GM18867 (cell line): Measurements from ENCODE around the gene NSUN3.
"Not testable (repeated sequence)": the region's sequence is repeated elsewhere in the genome, so short reads cannot be mapped to it uniquely, and the experiment has no call there.

Experiments used
- ATAC-seq: cut with Tn5 transposase; IDR thresholded peaks from one replicate; pipeline ENCODE4 v1.9.1; 2021; ENCODE audit warnings: mild to moderate bottlenecking, moderate library complexity; ENCODE audit not compliant: unreplicated experiment

Gene NSUN3

DNA sequence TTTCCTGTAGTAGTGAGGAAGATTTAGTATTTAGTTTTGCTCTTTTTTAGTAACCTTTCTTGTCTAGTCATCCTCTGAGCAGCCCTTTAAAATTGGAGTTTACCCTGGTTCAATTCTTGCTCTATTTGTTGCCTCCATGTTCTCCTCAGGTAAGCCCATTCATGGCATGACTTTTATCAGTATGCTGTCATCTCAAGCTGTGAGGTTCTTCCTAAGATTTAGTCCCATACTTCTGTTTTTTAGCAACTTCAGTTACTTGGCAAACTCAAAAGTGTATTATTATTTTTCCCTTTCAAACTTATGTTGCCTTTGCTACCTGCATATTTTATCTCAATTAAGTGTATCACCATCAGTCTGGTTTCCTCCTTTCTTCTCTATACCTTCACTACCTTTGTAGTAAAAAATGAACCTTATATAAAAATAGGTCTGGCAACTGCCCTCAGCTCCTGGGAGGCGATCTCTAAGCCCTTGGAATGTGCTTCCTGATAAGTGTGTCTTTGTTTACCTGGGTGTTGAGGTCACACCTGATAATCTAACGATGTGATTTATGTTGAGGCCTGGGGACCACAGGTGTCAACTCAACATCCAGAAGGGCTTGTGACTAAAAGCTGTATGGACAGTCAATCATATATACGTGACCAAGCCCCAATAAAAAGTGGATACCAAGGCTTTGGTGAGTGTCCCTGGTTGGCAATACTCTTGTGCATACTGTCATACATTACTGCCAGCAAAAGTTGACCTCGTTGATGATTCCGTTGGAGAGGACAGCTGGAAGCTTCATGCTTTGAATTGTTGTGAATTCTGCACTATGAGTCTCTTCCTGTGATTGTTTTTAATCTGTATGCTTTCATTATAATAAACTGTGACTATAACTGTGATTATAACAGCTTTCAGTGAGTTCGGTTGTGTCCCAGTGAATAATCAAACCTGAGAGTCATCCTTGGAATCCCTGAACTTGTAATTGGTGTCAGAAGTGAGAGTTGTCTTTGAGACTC, 3.9 kb downstream of the NSUN3 start:
- no peak for ATAC-seq

DNA sequence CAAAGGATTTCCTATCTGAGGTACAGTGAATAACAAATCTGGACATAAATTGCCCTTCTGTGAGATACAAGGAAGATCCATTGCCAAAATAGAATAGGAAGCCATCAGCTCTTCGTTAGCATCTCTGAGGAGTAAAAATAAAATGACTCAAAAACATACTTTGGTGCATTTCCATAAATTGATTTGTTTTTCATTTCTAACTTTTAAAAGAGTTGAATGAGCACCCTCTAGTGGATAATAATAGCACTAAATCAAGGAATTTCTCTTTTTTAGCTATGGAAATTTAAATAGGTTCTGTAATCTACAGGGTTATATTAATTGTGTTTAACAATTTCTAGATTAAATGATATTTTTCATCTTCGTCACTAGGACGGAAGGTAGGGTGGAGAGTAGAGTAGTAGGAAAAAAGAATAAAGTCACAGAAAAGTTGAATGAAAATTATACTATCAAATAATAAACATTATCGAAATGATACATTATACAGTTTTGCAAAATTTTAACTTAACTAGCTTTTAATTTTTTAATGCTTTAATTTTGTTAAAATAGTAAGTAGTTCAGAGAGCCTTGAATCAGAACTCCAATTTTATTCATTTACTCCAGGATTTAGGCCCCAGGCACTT, 6.4 kb downstream of the NSUN3 start:
- ATAC-seq: no peak

DNA sequence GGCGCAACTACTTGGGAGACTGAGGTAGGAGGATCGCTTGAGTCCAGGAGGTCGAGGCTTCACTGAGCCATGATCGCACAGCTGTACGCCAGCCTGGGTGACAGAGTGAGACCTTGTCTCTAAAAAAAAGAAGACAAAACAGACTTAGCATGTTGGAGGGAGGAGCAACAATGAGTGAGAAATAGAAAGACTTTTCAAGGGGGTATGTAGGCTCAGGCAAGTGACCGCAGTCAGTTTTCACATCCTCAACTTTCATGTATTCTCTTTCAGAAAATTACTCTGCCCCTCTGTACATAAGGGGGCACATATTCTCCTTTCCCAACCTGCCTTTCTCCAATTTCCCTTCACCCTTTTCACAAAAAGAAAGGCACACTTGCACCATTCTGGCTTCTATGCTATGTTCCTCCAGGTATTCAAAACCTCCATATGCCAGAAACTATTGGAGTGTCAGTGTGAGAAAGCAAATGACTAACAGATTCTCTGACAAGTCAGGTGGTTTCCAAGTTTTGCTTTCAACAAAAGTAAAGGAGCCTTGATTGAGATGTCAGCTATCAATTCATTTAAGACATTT, 7.6 kb downstream of the NSUN3 start:
- peak; percentile 94 for ATAC-seq

DNA sequence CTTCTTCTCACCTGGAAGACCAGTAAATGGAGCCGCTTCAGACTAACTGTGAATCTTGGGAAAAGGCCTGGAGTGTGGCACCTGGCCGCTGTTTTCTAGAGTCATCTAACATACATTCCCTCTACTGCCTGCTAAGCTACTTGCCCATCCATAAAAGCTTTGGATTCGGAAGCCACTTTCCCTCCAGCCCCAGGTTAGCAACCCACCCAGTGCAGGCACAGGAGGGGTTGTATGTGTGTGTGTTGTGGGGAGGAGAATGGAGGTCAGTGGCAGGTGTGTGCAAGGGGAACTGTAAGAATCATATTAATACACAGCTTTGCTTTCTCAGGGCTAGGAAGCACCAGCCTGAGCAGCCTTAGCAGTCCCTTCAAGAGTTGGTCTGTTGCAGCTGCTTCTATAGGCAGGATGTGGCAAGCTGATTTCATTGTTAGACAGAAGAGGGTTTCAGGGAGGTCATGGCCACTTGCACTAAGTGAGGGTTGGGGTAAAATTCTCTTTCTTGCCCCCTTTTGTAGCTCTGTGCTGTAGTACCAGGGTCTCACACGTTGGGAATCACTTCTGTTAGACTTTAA, 8.9 kb downstream of the NSUN3 start:
- peak; percentile 63 for ATAC-seq

DNA sequence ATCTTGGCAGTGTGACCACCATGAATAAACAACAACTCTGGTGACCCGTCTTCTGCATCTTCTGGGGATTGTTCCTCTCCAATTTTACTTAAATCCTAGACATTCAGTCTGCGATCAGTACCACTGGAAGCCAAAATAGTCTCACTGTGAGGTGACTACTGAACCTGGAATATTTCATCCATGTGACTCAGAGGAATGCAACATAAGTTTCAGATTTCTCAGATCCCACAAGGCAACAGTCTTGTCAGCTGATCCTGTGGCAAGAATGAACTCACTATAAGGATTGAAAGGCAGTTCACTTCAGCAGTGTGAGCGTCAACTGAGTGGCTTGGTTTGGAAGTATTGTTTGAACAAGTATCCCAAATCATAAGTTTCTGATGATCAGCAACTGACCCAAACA, 13.2 kb downstream of the NSUN3 start:
- no peak for ATAC-seq

DNA sequence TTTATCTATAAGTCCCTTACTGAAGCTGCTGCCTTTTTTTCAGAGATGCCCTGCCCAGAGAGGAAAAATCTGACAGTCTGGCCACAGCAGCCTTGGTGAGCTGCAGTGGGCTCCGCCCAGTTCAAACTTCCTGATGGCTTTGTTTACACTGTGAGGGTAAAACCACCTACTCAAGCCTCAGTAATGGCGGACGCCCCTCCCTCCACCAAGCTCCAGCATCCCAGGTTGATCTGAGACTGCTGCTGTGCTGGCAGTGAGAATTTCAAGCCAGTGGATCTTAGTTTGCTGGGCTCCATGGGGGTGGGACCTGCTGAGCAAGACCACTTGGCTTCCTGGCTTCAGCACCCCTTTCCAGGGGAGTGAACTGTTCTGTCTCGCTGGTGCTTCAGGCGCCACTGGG, 17.7 kb downstream of the NSUN3 start:
- ATAC-seq: not testable (repeated sequence)

DNA sequence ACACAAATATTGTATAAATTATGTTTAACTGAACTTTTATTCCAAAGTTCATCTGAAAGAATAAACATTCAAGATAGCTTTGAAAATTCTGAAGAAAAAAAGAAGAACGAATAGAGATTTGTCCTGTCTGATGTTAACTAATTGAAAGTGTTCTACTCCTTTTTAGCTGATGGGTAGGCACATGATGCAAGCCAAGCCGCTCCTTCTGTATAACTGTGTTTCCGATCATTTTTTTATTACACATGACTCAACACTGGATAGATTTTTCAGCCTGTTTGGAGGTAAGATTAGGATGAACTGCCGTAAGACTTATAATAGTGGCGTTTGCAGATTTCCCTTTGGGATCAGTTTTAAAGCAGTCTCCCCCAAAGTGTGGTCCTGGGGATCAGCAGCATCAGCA, 19.0 kb downstream of the NSUN3 start:
- ATAC-seq: no peak

DNA sequence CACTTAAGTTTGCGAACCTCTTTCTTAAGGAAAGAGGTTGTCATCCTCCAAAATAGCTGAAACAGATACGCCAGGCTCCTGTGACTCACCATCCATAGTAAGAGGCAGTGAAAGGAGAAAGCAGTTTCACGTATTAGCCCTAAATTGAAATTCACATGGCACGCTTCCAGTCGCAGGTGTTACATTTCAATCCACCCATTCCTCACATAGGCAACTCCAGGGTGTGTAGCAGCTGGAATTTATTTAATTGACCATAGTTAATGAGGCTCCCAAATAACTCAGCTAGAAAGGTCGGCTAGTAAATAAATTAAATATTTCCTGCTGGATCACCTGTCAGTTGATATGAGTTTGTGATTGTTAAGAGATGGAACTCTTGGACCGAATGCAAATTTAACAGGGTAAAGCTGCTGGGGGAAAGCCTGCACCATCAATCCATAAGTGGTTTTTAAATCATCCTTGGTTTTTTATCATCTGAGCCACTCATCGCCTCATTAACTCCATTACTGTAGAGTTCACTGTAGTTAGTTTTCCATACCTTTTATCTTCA, 19.6 kb downstream of the NSUN3 start:
- ATAC-seq: no peak

DNA sequence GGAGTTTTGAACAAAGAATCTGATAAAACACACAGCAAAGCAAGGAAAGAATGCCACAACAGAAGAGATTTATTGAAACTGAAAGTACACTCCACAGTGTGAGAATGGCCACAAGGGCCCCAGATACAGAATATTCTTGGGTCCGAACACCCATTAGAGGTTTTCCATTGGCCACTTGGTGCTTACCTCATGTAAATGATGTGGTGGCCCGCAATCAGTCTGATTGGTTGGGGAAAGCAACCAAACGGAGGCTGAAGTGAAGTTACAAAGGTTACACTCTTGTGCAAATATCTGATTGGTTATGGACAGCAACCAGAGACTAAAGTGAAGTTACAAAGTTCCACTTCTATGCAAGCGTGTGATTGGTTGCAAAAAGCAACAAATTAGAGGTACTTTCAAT, 20.4 kb downstream of the NSUN3 start:
- ATAC-seq: peak; percentile 84

DNA sequence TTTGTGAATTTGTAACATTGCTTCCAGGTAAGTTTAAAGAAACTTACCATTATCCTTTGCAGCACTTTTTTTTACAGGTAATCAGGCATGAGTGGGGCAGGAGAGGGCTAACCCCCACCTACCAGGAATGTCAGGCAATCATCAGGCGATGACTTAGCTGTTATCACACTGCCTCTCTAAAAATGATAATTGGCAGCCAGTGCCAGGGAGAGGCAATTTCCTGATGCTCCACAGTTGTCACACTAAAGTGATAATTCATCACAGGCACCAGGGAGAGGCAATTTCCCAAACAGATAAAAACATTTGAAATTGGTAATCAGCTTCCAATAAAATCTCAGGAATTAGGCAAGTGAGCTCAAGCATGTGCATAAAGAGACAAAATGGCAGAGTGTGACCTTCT, 26.3 kb downstream of the NSUN3 start:
- no peak for ATAC-seq

DNA sequence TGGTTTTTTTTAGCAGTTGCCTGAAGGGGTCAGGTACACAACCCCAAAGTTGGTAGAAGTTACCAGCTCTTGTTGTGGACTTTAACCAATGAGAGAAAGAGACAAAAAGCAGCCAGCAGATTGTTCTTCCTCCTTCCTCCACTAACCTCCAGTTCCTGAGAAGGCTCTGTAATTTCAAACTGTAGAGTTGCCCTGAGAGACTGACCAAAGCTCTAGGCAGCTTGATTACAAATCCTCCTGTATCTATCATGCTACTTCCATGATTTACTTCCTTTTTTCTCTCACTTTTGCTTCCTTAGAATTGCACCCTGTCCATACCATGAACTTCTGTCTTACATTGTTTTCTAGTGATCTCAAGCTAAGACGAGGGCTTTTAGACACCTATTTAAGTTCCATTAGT, 29.2 kb downstream of the NSUN3 start:
- no peak for ATAC-seq

DNA sequence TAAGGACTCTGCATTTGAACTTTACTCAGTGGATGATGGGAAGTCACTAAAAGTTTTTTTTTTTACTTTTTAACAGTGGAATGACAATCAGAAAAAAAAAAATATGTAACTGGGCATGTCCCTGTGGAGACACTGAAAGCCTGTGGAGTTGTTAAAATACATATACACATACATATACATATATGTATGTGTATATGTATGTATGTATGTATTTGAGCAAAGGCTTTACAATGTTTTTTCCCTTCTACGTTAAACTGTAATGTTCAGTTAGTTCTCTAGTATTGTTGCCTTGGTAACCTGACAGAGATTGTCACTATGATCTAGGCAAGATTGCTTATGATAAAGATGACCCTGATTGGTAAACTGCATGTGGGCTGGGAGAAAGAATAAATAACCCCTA, 30.3 kb downstream of the NSUN3 start:
- no peak for ATAC-seq

DNA sequence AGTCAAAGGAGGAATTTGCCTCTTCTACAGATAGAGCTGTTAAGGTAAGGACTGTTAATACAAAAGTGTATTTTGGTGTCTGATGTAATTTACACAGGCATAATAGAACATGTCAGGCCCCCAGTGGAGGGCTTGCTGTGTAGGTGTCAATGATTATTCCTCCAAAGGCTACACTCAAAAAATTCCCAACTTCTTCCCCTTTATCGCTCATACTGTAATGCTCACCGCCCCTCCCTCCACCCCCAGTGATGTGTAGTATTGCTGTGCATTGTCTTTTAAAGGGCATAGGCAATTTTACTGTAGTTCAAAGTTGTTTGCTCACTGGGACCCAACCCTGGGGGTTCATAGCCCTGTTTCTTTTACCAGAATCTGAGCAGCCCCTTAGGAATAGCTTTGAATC, 32.2 kb downstream of the NSUN3 start:
- no peak for ATAC-seq

DNA sequence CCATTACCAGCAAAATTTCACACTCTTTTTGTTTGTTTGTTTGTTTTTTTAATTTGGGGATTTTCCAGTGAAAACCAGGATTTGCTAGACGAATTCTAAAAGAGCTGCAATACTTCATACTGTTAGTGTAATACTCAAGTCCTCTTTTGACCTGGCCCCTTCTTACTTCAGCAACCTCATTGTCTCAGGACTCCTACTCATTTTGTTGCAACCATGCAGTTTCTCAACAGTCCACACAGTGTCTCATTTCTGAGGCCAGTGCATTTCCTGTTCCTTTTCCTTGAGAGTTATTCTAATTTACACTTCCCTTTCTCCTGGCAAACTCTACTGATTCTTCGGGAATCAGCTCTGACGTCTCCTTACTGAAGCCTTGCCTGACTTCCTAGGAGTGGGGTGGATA, 35.6 kb downstream of the NSUN3 start:
- ATAC-seq: no peak

DNA sequence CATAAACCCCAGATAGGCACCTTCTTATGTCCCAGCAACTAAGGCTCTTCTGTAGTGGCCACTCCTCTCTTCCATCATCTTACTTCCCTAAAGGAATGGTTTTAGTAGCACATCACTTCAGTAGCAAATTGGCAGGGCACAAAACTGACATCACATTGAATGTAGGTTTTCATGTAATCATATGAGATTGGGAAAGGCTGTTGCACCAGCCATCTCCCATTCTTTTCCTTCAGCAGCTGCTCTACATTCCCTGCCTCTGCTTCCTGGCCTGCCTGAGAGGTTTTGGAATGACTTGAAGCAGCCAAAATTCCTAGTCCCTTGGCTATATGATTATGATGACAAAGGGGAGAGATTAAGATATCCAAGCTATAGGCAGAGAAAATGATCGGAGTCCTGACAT, 36.5 kb downstream of the NSUN3 start:
- no peak for ATAC-seq

DNA sequence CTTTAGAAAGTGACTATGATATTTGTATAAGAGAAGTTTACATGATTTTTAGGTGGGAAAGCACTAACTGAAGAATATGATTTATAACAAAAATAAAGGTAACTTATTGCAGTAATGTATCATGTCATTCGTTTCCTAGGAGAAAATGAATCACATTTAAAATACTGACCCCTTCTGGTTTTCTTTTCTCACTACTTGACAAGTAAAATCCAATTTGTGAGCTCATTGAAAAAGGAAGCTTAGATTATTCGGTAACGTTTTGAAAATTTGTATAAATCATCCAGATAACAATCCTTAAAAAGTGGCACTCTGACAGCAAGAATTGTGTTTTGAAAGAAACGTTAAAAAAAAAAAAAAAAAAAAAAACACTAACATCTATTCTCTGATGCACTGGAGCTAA, 39.0 kb downstream of the NSUN3 start:
- no peak for ATAC-seq

DNA sequence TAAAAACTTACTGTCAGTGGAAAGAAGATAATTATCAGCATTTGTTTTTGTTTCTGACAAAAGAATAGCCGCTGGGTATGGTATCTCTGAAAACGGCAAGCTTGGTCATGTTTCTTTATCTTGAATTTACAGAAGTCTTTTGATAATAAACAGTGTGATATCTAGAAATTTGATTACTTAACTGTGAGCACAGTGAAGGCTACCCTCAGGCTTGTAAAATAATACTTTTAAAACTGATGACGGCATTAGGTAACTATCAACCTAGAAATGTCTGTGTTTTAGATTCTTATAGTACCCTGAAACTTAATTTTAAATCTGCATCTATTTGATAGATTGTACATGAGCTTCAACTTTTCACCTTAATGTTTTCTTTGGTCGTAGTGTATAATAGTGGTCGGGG, 43.4 kb downstream of the NSUN3 start:
- ATAC-seq: no peak

DNA sequence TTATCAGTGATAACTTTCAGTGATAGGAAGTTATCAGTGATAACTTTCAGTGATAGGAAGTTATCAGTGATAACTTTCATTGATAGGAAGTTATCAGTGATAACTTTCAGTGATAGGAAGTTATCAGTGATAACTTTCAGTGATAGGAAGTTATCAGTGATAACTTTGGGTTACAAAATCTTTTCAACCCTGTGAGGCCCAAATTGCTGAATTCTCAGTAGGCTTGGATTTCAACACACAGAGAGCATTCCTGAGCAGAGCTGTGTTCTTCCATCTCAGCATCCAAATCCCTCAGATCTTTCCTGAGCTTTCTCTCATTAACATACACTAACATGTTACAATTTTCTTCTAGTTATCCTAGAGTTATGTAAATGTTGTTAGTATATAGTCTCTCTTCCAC, 47.4 kb downstream of the NSUN3 start:
- not testable (repeated sequence) for ATAC-seq

DNA sequence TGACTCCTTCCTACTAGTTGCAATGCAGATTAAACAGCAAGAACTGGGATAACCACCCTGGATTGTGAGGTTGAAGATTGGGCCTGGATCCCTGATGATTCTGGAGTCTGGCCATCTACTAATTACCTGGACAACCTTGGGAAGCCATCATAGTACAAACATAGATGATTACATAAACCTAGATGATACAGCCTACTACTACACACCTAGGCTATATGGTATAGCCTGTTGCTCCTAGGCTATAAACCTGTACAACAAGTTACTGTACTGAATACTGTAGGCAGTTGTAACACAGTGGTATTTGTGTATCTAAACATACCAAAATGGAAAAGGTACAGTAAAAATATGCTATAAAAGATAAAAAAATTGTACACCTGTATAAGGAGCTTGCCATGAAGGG, 48.0 kb downstream of the NSUN3 start:
- no peak for ATAC-seq

DNA sequence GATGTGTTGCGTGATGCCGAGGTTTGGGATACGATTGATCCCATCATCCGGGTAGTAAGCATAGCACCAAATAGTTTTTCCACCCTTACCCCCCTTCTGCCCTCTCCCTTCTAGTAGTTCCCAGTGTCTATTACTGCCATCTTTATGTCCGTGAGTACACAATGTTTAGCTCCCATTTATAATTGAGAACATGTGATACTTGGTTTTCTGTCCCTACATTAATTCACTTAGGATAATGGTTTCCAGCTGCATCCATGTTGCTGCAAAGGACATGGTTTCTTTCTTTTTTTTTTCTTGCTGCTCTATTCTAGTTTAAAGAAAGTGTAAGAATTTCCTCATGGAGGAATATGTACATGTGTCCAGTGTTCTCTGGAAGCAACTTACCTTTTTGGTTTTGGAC, 51.8 kb downstream of the NSUN3 start:
- no peak for ATAC-seq

DNA sequence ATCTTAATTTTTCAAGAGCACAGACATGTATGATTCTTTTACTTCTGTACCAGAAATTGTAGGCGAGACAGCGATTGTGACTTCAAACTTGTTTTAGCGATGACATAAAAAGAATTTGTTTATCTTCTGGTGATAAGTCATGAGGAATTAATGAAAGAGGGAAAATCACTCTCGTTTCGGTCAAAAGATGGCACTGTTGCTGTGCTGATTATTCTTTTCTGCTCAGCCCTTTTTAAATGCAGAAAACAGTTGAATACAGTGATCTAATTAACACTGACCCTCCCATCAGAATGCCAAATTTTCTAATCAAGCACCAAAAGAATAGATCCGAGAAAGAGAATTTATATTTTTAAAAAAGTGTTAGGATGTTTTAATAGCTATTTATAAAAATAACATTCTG, 52.6 kb downstream of the NSUN3 start:
- ATAC-seq: no peak
